Right lobe of liver (tissue), 6 donors: Measurements from ENCODE around the gene RPRM. TPM values are rescaled to one million over a fixed set of nuclear protein-coding genes. Genes with fewer than 3 reads are reported as not detected.
A peak's percentile ranks its signal among the peaks of the same experiment; 100 is the strongest.
"Not testable (repeated sequence)": the region's sequence is repeated elsewhere in the genome, so short reads cannot be mapped to it uniquely, and the experiment has no call there.

Experiments
- ATAC-seq, 4 donors: fragments of 200-7000 bp; cut with Tn5 transposase; one replicate each; pipeline ENCODE4 v1.9.1; 2020; ENCODE audit warnings: mild to moderate bottlenecking in 4 of 4, moderate library complexity in 4 of 4
- DNase-seq, 3 donors: peaks; one replicate each; pipeline ENCODE4 v3.0.0-alpha.2; 2020
- H3K27ac ChIP-seq, 3 donors: fragments of 200-600 bp; one replicate each; pipeline ENCODE4 v1.8.0; 2022
- H3K27me3 ChIP-seq, 2 donors: fragments of 200-600 bp; one replicate each; pipeline ENCODE4 v1.8.0; 2022
- H3K36me3 ChIP-seq, 4 donors: fragments of 200-600 bp; sonication (generic) in 1 of 4; one replicate each; pipeline versions ENCODE4 v1.5.1 to v1.8.0; 2017 to 2022; ENCODE audit warnings: control low read depth in 1 of 4
- H3K4me1 ChIP-seq, 4 donors: fragments of 200-600 bp; sonication (generic) in 1 of 4; one replicate each; pipeline versions ENCODE4 v1.5.1 to v1.8.0; 2017 to 2022; ENCODE audit warnings: control low read depth in 1 of 4
- H3K4me3 ChIP-seq, 3 donors: fragments of 200-600 bp; one replicate each; pipeline ENCODE4 v1.8.0; 2022
- H3K9me3 ChIP-seq, 4 donors: fragments of 200-600 bp; sonication (generic) in 1 of 4; one replicate each; pipeline versions ENCODE4 v1.5.1 to v1.8.0; 2017 to 2022; ENCODE audit warnings: control low read depth in 1 of 4
- POLR2A ChIP-seq: fragments of 450-650 bp; IDR thresholded peaks from one replicate; pipeline ENCODE4 v1.6.1; 2017; ENCODE audit warnings: antibody characterized with exemption, mild to moderate bottlenecking
- WGBS: methylation state at CpG from one replicate; pipeline ENCODE4 v1.1.6; 2018; ENCODE audit warnings: low coverage, low lambda C conversion rate; ENCODE audit not compliant: insufficient coverage; ENCODE audit errors: missing lambda C conversion rate; 5-methylcytosine and 5-hydroxymethylcytosine counted together
- intact Hi-C, 2 donors: fragments of 100-400 bp; cut with DNase I; formaldehyde crosslinking; loops; one replicate each; pipeline versions ENCODE4 v1.11.2 to v1.14.1; 2022
- total RNA-seq, 6 experiments: library from RNA; depleted of rRNA in 2 of 6; stranded (reverse); fragments of >200 nt in 2 of 6; fragmentation: NEBNext Ultra II Directional in 3 of 6; extraction: Animal tissue kit (Norgen Biotek cat#: 25700) in 3 of 6; gene quantifications; one replicate each; pipeline versions ENCODE4 v1.1.0 to v1.2.4, GENCODE V29; 2016 to 2023
- TF ChIP-seq, protein P1 (sequence below), 4 donors: fragments of 200-600 bp in 3 of 4; fragments of 450-650 bp in 1 of 4; IDR thresholded peaks; one replicate each; pipeline versions ENCODE4 v1.5.1 to v1.8.0; 2016 to 2022; ENCODE audit warnings: antibody characterized with exemption in 4 of 4, mild to moderate bottlenecking in 2 of 4
- donor health status: DM: no; HTN: yes; CAD: no.
- donor health status: DM: no; HTN: no; CAD: no.
- donor health status: DM: no; HTN: no; CAD: no.
- donor health status: DM: no; HTN: yes; CAD: no.
- donor health status: DM: no; HTN: yes; CAD: no.

The RPRM gene
- total RNA-seq, 6 experiments from 2014 or later = not detected

DNA sequence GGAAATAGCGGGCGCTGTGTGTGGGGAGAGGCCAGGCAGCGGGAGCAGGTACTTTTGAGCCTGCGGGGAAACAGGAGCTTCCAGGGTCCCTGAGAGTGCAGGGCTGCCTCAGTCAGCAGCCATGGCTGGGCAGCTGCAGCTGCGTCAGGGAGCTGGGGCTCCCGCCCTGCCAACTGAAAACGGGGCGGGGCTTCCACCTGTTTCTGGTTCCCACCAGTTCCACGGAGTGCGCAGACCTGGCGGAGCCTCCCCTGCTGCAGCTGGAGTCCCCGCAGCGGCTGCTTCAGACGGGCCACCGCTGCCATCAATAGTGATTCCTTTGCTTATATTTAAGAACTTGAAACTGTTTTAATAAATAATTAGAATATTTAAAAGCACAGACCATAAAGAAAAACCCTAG, 30.6 kb upstream of the RPRM start:
- no peak for DNase-seq
- intact Hi-C loops = loop anchor here in 1 of 2 donors (10.0 kb wide), 1 partner anchor 206 kb away; no protein-coding TSS in a partner anchor
- TF ChIP-seq, protein P1, sequence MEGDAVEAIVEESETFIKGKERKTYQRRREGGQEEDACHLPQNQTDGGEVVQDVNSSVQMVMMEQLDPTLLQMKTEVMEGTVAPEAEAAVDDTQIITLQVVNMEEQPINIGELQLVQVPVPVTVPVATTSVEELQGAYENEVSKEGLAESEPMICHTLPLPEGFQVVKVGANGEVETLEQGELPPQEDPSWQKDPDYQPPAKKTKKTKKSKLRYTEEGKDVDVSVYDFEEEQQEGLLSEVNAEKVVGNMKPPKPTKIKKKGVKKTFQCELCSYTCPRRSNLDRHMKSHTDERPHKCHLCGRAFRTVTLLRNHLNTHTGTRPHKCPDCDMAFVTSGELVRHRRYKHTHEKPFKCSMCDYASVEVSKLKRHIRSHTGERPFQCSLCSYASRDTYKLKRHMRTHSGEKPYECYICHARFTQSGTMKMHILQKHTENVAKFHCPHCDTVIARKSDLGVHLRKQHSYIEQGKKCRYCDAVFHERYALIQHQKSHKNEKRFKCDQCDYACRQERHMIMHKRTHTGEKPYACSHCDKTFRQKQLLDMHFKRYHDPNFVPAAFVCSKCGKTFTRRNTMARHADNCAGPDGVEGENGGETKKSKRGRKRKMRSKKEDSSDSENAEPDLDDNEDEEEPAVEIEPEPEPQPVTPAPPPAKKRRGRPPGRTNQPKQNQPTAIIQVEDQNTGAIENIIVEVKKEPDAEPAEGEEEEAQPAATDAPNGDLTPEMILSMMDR (IDR thresholded peaks at IDR 0.05) = no peak
- no peak for TF ChIP-seq POLR2A
- 88% methylated on average over 10 of the region's 15 CpGs for WGBS
- no peak for ATAC-seq
- no peaks in the 10 kb centered on the region for H3K27me3 ChIP-seq
- no peaks in the 10 kb centered on the region for H3K36me3 ChIP-seq
- H3K27ac ChIP-seq = no peak overlapping the region
- H3K4me1 ChIP-seq = no peaks in the 10 kb centered on the region
- H3K9me3 ChIP-seq = no peaks in the 10 kb centered on the region
- H3K4me3 ChIP-seq = no peak overlapping the region

DNA sequence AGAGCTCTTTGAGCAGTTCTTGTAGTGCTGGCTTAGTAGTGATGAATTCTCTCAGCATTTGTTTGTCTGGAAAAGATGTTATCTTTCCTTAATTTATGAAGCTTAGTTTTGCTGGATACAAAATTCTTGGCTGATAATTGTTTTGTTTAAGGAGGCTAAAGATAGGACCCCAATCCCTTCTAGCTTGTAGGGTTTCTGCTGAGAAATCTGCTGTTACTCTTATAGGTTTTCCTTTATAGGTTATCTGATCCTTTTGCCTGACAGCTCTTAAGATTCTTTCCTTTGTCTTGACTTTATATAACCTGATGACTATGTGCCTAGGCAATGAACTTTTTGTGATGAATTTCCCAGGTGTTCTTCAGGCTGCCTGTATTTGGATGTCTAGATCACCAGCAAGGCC, 27.9 kb upstream of the RPRM start:
- not testable (repeated sequence) for H3K27me3 ChIP-seq, H3K4me1 ChIP-seq, H3K4me3 ChIP-seq, ATAC-seq, H3K9me3 ChIP-seq, DNase-seq, H3K27ac ChIP-seq, H3K36me3 ChIP-seq
- intact Hi-C loops = loop anchor here in 1 of 2 donors (10.0 kb wide), 1 partner anchor 208 kb away; no protein-coding TSS in a partner anchor

DNA sequence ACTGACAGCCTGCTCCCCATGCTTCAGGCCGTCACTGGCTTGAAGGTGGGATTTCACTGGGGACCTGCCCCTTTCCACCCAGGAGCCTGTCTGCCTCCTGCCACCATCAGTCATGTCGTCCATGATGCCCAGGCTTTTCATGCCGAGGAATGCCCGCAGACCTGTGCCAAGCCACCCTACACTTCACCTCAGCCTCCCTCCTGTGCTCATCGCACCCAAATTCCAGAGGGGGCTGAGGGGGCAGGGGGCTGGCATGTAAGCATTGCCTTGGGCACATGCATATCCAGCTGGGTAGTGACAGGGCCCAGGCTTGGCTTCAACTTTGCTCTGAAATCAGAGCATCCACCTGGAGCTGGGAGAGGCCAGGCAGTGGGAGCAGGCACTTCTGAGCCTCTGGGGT, 20.9 kb upstream of the RPRM start:
- WGBS = 40% methylated on average over 1 of the region's 5 CpGs
- ATAC-seq (no peak), DNase-seq (no peak)

DNA sequence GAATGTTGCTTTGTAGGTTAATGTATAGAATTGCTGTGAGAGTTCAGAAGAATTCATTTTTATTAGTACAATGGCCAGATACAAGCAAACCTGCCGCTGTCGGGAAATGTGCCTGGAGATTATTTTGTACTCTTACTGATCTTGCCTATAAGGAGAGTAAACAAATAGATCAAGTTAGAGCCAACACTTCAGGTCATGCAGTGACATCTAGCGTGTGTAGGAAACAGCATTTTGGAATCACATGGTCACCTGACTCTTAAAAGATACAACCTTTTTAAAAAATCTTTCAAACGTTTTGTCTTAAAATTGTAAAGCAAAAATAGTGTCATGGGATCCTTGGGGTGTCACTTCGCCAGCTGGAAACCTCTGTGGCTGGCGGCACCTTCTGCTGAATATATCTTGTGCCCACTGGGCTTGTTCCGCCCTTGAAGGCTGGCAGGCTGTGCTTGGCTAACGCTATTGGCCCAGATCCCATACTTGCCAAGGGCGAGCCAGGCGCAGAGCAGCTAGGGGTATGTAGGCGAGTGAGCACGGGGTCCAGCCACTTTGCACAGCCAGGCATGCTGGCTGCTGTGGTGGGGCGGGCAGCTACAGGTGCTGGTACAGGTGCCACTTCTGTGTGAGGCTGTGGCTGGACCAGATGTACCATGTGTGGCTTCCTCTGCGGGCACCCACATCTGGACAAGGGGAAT, 19.5 kb upstream of the RPRM start:
- intact Hi-C loops = no loop called here
- Histone ChIP-seq H3K36me3 (no peaks in the 10 kb centered on the region), H3K27me3 (no peaks in the 10 kb centered on the region), H3K9me3 (no peaks in the 10 kb centered on the region), H3K27ac (no peak overlapping the region), H3K4me3 (no peak overlapping the region), H3K4me1 (no peaks in the 10 kb centered on the region)
- TF ChIP-seq, protein P1 (IDR thresholded peaks at IDR 0.05) = no peak
- TF ChIP-seq POLR2A = no peak
- DNase-seq (no peak), ATAC-seq (no peak)
- WGBS = 67% methylated on average over 8 of the region's 14 CpGs

More for the DNA sequence above, 20.9 kb upstream of the RPRM start:
- H3K9me3 ChIP-seq = no peaks in the 10 kb centered on the region
- TF ChIP-seq POLR2A = no peak
- TF ChIP-seq, protein P1 (IDR thresholded peaks at IDR 0.05) = no peak
- H3K4me3 ChIP-seq = no peak overlapping the region
- no peaks in the 10 kb centered on the region for H3K4me1 ChIP-seq
- H3K27me3 ChIP-seq = no peaks in the 10 kb centered on the region
- no peaks in the 10 kb centered on the region for H3K36me3 ChIP-seq
- no peak overlapping the region for H3K27ac ChIP-seq
- intact Hi-C loops = no loop called here

DNA sequence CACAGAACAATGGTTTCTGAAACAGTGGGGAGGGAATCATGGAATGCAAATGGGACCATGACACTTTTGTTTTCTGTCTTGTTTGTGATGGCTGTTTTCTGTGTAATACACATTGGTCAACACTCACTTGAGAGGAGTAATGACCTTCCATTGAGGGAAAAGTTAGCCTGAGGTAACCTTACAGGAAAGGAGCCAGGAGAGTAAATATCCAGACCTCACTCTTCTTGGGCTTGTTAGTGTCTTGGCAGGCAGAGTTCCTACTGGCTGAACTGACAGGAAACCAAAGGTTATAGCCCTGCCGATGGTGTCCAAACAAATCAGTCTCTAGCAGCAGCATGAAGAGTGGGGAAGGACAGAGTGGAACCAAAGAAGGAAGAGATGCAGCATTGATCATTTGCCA, 17.2 kb upstream of the RPRM start:
- no peaks in the 10 kb centered on the region for H3K4me1 ChIP-seq
- no peak overlapping the region for H3K27ac ChIP-seq
- H3K36me3 ChIP-seq = no peaks in the 10 kb centered on the region
- H3K4me3 ChIP-seq = no peak overlapping the region
- TF ChIP-seq, protein P1 (IDR thresholded peaks at IDR 0.05) = no peak
- no peak for TF ChIP-seq POLR2A
- H3K9me3 ChIP-seq = no peaks in the 10 kb centered on the region
- ATAC-seq = peak in 3 of 4 donors; percentile 40 to 59 (median 52)
- intact Hi-C loops = no loop called here
- DNase-seq = no peak
- no peaks in the 10 kb centered on the region for H3K27me3 ChIP-seq
- 0% methylated on average over 1 of the region's 1 CpG for WGBS
